Subcutaneous adipose tissue (tissue), 4 donors: ENCODE data around the gene PLEKHD1. TPM values are rescaled to one million over a fixed set of nuclear protein-coding genes. Genes with fewer than 3 reads are reported as not detected.

Experiments used
- total RNA-seq, 4 donors: library from RNA; depleted of rRNA; stranded (reverse); fragments of >200 nt; gene quantifications; one replicate each; pipeline ENCODE4 v1.1.0, GENCODE V29; 2016
- TF ChIP-seq, protein P1 (sequence below): fragments of 450-650 bp; IDR thresholded peaks from one replicate; pipeline ENCODE4 v1.5.1; 2016; ENCODE audit warnings: low read depth, mild to moderate bottlenecking, control low read depth, antibody characterized with exemption, moderate library complexity

PLEKHD1 gene
- total RNA-seq, 4 donors from 2014 or later, result 0.22 to 0.38 TPM; not detected in 2

DNA sequence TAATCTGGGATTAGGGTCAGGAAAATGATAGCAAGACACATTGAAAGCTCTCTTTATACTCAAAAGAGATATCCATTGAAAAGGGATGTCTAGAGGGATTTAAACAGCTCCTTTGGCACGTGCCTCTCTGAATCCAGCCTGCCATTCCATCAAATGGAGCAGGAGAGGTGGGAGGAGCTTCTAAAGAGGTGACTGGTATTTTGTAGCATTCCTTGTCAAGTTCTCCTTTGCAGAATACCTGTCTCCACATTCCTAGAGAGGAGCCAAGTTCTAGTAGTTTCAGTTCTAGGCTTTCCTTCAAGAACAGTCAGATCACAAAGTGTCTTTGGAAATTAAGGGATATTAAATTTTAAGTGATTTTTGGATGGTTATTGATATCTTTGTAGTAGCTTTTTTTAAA, 25.4 kb upstream of the PLEKHD1 start:
- TF ChIP-seq, protein P1, sequence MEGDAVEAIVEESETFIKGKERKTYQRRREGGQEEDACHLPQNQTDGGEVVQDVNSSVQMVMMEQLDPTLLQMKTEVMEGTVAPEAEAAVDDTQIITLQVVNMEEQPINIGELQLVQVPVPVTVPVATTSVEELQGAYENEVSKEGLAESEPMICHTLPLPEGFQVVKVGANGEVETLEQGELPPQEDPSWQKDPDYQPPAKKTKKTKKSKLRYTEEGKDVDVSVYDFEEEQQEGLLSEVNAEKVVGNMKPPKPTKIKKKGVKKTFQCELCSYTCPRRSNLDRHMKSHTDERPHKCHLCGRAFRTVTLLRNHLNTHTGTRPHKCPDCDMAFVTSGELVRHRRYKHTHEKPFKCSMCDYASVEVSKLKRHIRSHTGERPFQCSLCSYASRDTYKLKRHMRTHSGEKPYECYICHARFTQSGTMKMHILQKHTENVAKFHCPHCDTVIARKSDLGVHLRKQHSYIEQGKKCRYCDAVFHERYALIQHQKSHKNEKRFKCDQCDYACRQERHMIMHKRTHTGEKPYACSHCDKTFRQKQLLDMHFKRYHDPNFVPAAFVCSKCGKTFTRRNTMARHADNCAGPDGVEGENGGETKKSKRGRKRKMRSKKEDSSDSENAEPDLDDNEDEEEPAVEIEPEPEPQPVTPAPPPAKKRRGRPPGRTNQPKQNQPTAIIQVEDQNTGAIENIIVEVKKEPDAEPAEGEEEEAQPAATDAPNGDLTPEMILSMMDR, result no peak

DNA sequence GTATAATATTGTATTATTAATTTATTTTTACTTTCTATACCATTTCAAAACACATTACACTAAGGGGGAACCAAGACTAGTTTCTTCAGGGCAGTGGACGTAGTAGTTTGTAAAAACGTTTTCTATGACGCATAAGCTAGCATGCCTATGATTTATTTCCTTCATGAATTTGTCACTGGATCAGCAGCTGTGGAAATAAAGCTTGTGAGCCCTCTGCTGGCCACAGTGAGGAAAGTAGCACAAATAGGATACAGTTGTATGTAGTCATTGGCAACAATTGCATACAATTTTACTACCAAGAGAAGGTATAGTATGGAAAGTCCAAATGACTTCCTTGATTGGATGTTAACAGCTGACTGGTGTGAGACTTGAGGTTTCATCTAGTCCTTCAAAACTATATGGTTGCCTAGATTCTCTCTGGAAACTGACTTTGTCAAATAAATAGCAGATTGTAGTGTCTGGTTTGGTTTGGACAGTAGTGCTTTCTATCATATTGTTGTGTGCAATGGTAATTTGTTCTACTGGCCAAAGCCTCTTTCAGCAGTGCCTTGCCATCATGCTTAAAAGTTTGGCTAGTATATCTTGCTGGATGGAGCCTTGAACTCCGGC, 24.3 kb upstream of the PLEKHD1 start:
- TF ChIP-seq, protein P1, result no peak

DNA sequence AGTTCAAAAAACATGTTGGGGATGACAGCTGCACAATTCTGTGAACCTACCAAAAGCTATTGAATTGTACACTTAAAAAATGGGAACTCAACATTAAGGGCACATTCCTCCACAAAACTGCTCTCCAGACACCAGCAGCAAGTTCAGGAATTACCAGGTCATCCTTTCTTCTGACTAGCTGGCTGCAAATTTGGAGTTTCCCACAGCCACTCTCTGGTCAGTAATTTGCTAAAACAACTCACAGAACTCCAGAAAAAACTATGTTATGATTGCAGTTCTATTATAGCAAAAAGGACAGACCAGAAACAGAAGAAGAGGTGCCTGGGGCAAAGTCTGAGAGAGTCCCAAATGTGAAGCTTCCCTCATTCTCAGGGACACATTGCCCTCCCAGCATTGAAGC, 20.1 kb upstream of the PLEKHD1 start:
- TF ChIP-seq, protein P1, result no peak

DNA sequence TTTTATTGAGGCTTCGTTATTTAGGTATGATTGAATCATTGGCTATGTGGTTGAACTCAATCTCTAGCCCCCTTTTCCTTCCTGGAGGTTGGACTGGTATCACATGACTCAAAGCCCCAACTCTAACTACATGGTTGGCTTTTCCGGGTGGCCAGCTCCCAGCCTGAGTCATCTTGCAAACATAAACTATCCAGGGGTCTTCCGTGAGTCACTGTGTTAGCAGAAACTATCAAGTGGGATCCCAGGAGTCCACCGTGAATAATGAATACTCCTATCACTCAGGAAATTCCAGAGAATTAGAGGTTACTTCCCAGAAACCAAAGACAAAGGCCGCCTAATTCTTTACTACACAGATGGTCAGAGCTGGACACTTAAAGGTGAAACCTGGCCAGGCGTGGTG, 19.7 kb upstream of the PLEKHD1 start:
- TF ChIP-seq, protein P1, result no peak

DNA sequence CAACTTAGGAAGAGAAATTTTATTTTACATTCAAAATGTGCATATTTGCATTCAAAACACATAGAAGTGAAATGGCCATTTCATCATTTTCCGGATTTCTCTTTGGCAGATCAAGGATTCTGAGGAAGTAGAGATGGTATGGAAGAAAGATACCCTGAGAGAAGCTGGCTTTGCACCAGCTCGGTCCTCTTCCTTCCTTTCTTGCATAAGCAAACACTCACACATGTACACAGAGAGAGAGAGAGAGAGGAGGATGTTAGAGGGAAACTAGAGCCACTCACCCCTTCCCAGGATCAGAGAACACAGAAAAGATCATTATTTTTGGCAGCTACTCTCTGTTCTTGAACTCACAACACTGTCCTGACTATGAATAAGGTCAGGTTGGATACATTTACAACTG, 15.6 kb upstream of the PLEKHD1 start:
- TF ChIP-seq, protein P1, result no peak

DNA sequence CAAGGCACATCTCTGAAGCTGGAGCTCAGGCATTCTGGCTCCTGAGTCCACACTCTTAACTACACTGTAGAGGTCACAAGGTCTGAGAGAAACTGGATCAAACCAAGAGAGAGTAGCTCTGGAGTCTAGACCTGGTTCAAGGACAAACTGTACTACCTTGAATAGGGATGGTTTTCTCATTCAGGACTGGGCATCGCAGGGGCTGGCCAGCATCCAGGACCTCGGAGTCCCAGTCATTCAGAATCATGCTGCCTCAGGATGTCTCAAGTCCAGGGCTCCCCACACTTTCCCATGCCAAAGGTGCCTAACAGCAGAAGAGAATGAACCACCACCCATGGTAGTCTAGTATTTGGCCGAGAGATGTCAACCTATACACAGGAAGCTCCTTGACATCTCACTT, 13.1 kb upstream of the PLEKHD1 start:
- TF ChIP-seq, protein P1, result no peak

DNA sequence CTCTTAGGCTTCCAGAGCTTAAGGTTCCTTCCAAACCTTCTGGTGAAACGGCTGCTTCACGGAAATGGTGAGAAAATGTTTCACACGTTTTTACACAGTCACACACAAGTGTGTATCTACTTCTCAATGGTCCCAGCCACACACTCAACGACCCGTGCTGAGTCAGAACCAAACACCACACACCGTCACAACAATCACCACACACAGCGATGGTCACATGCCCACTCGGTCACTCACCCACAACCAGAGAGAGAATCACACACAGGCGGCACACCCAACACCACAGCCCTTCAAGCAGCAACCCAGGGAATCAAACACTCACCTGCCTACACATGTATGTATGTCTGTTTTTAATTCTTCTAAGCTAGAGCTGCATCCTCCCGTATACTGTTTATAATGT, 12.6 kb upstream of the PLEKHD1 start:
- TF ChIP-seq, protein P1, result no peak
